Activated CD4-positive, alpha-beta memory T cell treated with anti-CD3 and anti-CD28 coated beads, Interleukin-2, amount 10 ng/mL, durations not matched to agents 7 days and 5 days (primary cell): ENCODE results near the gene DOCK7. TPM values are rescaled to one million over a fixed set of nuclear protein-coding genes. Genes with fewer than 3 reads are reported as not detected.

Source experiments
- CTCF ChIA-PET: fragments of 350-600 bp; sonication (Branson Sonifier 250); formaldehyde crosslinking; loops from one replicate; lab custom pipeline; 2021; ENCODE audit warnings: antibody characterized with exemption, inconsistent platforms; lab: Charles Lee
- POLR2A ChIA-PET: fragments of 350-600 bp; sonication (Branson Sonifier 250); formaldehyde crosslinking; loops from one replicate; lab custom pipeline; 2021; ENCODE audit warnings: antibody characterized with exemption; lab: Charles Lee
- DNase-seq: peaks from one replicate; pipeline ENCODE4 v3.0.0-alpha.2; 2020
- H3K27ac Mint-ChIP-seq: one replicate; pipeline ENCODE4 v1.8.0; 2021; ENCODE audit warnings: mild to moderate bottlenecking, mixed read lengths
- H3K27me3 Mint-ChIP-seq: one replicate; pipeline ENCODE4 v1.8.0; 2021; ENCODE audit warnings: mixed read lengths
- H3K36me3 Mint-ChIP-seq: one replicate; pipeline ENCODE4 v1.8.0; 2021; ENCODE audit warnings: low read depth, mixed read lengths
- H3K4me1 Mint-ChIP-seq: one replicate; pipeline ENCODE4 v1.8.0; 2021; ENCODE audit warnings: mixed read lengths
- H3K4me3 Mint-ChIP-seq: one replicate; pipeline ENCODE4 v1.8.0; 2021; ENCODE audit warnings: mild to moderate bottlenecking, mixed read lengths
- H3K9me3 Mint-ChIP-seq: one replicate; pipeline ENCODE4 v1.8.0; 2021; ENCODE audit warnings: mixed read lengths
- total RNA-seq, 2 experiments: library from RNA; stranded (reverse); gene quantifications; one replicate each; pipeline ENCODE4 v1.2.3, GENCODE V29; 2021

DOCK7 gene
- total RNA-seq, 2 experiments from 2014 or later, result 7.6 to 13.5 TPM

DNA sequence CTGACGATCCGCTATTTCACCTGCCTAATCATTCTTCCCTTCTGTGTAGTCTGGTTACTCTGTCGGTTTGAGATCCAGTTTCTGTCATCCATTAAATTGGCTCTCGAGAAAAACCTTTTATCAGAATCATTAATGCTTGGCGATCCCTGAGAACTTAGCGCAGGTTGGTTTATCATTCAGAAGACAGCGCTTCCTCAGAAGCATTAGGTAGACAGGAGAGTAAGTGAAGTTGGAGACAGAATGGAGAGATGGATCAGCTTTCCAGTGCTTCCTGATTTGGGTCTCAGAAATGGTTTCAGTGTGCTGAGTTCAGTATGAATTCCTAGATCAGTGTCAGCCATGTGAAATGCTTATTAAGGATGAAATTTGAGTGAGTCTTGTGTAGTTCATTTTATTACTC, 250.0 kb downstream of the DOCK7 start:
- H3K27ac Mint-ChIP-seq, result peak overlapping the region; percentile 98
- no peaks in the 10 kb centered on the region for H3K27me3 Mint-ChIP-seq
- POLR2A ChIA-PET, result interaction anchor here (7.1 kb wide), 1 partner anchor 11 kb away, joined by 82 read pairs; no protein-coding TSS in a partner anchor
- CTCF ChIA-PET, result interaction anchor here (2.1 kb wide), 1 partner anchor 13 kb away, joined by 6 read pairs; no protein-coding TSS in a partner anchor
- no peak for DNase-seq
- H3K36me3 Mint-ChIP-seq, result peaks cover 48% of the 10 kb centered on the region
- peaks cover 46% of the 10 kb centered on the region for H3K4me1 Mint-ChIP-seq
- no peaks in the 10 kb centered on the region for H3K9me3 Mint-ChIP-seq
- peak overlapping the region; percentile 91 for H3K4me3 Mint-ChIP-seq

- CTCF ChIA-PET, result interaction anchor here (2.1 kb wide), 1 partner anchor 14 kb away, joined by 6 read pairs; no protein-coding TSS in a partner anchor
- H3K36me3 Mint-ChIP-seq, result peaks cover 42% of the 10 kb centered on the region
- H3K9me3 Mint-ChIP-seq, result no peaks in the 10 kb centered on the region
- H3K4me1 Mint-ChIP-seq, result peaks cover 46% of the 10 kb centered on the region
- H3K4me3 Mint-ChIP-seq, result peak overlapping the region; percentile 91
- H3K27me3 Mint-ChIP-seq, result no peaks in the 10 kb centered on the region
- peak overlapping the region; percentile 98 for H3K27ac Mint-ChIP-seq
- no peak for DNase-seq
- POLR2A ChIA-PET, result interaction anchor here (1.2 to 7.1 kb wide), 2 partner anchors 11 to 18 kb away, joined by 4 to 82 read pairs; no protein-coding TSS in a partner anchor
Observed at GRCh38 chr1:62437273-62437940, 250.8 kb downstream of the DOCK7 start.

GRCh38 chr1:62436466-62437272, 251.5 kb downstream of the DOCK7 start, which contains the start of gene USP1:
TSS of gene USP1 (plus strand) at chr1:62437049. CDS start at chr1:62439868, 2,819 bp downstream.
- peaks cover 40% of the 10 kb centered on the region for H3K4me1 Mint-ChIP-seq
- H3K36me3 Mint-ChIP-seq, result peaks cover 36% of the 10 kb centered on the region
- peak within 1 kb of the TSS; percentile 91 for H3K4me3 Mint-ChIP-seq
- no peaks in the 10 kb centered on the region for H3K9me3 Mint-ChIP-seq
- CTCF ChIA-PET, result interaction anchor here (1.0 kb wide), 1 partner anchor 310 kb away, joined by 3 read pairs; no protein-coding TSS in a partner anchor
- H3K27ac Mint-ChIP-seq, result peak within 1 kb of the TSS; percentile 98
- POLR2A ChIA-PET, result interaction anchor here (0.7 to 7.1 kb wide), 15 partner anchors 11 to 1382 kb away, joined by 3 to 82 read pairs (median 4); partner anchors contain the start of genes ATG4C, DOCK7, NFIA and PGM1
- DNase-seq, result peak; percentile 99
- no peaks in the 10 kb centered on the region for H3K27me3 Mint-ChIP-seq

GRCh38 chr1:62436039-62436465, 252.1 kb downstream of the DOCK7 start:
- DNase-seq, result peak; percentile 98
- ChIA-PET CTCF (interaction anchor here (1.0 to 2.2 kb wide), 2 partner anchors 12 to 311 kb away, joined by 3 to 7 read pairs; no protein-coding TSS in a partner anchor), POLR2A (interaction anchor here (0.7 to 7.1 kb wide), 22 partner anchors 9 to 1382 kb away, joined by 3 to 82 read pairs (median 4); partner anchors contain the start of genes ATG4C, DOCK7, EFCAB7 and NFIA)
- Mint-ChIP-seq H3K36me3 (peaks cover 29% of the 10 kb centered on the region), H3K4me1 (peaks cover 34% of the 10 kb centered on the region), H3K9me3 (no peaks in the 10 kb centered on the region), H3K4me3 (peak overlapping the region; percentile 91), H3K27me3 (no peaks in the 10 kb centered on the region), H3K27ac (peak overlapping the region; percentile 98)

DNA sequence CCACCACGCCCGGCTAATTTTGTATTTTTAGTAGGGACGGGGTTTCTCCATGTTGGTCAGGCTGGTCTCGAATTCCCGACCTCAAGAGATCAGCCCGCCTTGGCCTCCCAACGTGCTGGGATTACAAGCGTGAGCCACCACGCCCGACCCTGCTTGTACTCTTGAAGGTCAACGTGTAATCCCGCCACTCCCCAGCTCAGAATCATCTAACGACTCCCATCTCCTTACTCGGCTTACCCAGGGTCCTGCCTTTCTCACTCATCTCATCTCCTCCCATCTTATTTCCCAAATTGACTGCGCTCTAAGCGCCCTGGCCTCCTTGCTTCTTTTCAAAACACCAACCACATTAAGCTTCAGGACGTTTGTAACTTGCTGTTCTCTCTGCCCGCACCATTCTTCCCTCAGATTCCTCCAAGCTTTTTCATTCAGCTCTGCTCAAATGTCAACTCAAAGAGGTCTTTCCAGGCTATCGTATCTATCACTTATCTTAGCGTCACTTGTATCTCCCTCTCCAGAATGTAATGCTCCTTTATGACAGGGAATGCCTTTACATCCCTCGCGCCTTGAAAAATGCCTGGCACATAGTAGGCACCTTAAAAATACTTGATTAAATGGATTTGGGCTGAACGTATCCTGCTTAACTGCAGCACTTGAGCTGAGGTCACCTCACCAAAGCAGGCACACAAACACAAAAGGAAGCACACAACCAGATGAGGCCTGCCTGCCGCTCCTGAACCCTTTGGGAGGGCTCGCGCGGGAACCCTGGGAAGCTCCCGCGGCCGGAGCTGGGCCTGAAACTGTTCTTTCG, 252.8 kb downstream of the DOCK7 start:
- POLR2A ChIA-PET, result interaction anchor here (0.8 to 7.1 kb wide), 20 partner anchors 8 to 1381 kb away, joined by 3 to 82 read pairs (median 4); partner anchors contain the start of genes ATG4C, DOCK7, EFCAB7 and NFIA
- Mint-ChIP-seq H3K9me3 (no peaks in the 10 kb centered on the region), H3K27me3 (no peaks in the 10 kb centered on the region), H3K4me3 (peak overlapping the region; percentile 91), H3K27ac (peak overlapping the region; percentile 98), H3K36me3 (peaks cover 23% of the 10 kb centered on the region), H3K4me1 (peaks cover 28% of the 10 kb centered on the region)
- DNase-seq, result no peak
- CTCF ChIA-PET, result interaction anchor here (1.0 to 2.2 kb wide), 2 partner anchors 11 to 311 kb away, joined by 3 to 7 read pairs; no protein-coding TSS in a partner anchor

DNA sequence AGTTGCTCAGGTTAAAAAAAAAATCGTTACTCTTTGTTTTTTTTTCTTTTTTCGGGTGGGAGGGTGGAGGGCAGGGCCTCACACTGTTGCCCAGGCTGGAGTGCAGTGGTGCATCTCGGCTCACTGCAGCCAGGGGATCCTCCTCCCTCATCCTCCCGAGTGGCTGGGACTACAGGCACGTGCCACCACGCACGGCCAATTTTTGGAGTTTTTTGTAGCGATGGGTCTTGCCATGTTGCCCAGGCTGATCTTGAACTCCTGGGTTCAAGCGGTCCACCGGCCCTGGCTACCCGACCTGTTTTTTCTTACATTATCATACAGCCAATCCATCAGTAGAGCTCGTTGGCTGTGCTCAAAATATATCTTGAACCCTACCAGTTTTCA, 253.6 kb downstream of the DOCK7 start:
- ChIA-PET POLR2A (interaction anchor here (1.4 to 7.1 kb wide), 2 partner anchors 14 to 351 kb away, joined by 4 to 82 read pairs; no protein-coding TSS in a partner anchor), CTCF (interaction anchor here (2.2 kb wide), 1 partner anchor 10 kb away, joined by 7 read pairs; no protein-coding TSS in a partner anchor)
- Mint-ChIP-seq H3K9me3 (no peaks in the 10 kb centered on the region), H3K27ac (peak overlapping the region; percentile 98), H3K4me1 (peaks cover 19% of the 10 kb centered on the region), H3K4me3 (peak overlapping the region; percentile 42), H3K36me3 (peaks cover 16% of the 10 kb centered on the region), H3K27me3 (no peaks in the 10 kb centered on the region)
- no peak for DNase-seq

GRCh38 chr1:62433861-62434617, 254.1 kb downstream of the DOCK7 start:
- no peak for DNase-seq

GRCh38 chr1:62429581-62429980, 258.6 kb downstream of the DOCK7 start:
- POLR2A ChIA-PET, result no interaction called here
- Mint-ChIP-seq H3K4me3 (no peak overlapping the region), H3K4me1 (peaks cover 8% of the 10 kb centered on the region), H3K9me3 (no peaks in the 10 kb centered on the region), H3K27ac (no peak overlapping the region), H3K27me3 (peaks cover 2% of the 10 kb centered on the region), H3K36me3 (no peaks in the 10 kb centered on the region)
- CTCF ChIA-PET, result no interaction called here
- DNase-seq, result no peak

More at GRCh38 chr1:62433861-62434617, 254.1 kb downstream of the DOCK7 start:
- H3K27me3 Mint-ChIP-seq, result no peaks in the 10 kb centered on the region
- H3K9me3 Mint-ChIP-seq, result no peaks in the 10 kb centered on the region
- peak overlapping the region; percentile 11 for H3K4me3 Mint-ChIP-seq
- H3K36me3 Mint-ChIP-seq, result peaks cover 16% of the 10 kb centered on the region
- POLR2A ChIA-PET, result no interaction called here
- H3K27ac Mint-ChIP-seq, result no peak overlapping the region
- CTCF ChIA-PET, result interaction anchor here (2.2 kb wide), 1 partner anchor 10 kb away, joined by 7 read pairs; no protein-coding TSS in a partner anchor
- peaks cover 19% of the 10 kb centered on the region for H3K4me1 Mint-ChIP-seq

GRCh38 chr1:62428351-62428750, 259.8 kb downstream of the DOCK7 start:
- CTCF ChIA-PET, result no interaction called here
- Mint-ChIP-seq H3K36me3 (no peaks in the 10 kb centered on the region), H3K4me1 (peaks cover 3% of the 10 kb centered on the region), H3K4me3 (no peak overlapping the region), H3K27me3 (peaks cover 2% of the 10 kb centered on the region), H3K9me3 (no peaks in the 10 kb centered on the region), H3K27ac (no peak overlapping the region)
- POLR2A ChIA-PET, result no interaction called here
- no peak for DNase-seq

DNA sequence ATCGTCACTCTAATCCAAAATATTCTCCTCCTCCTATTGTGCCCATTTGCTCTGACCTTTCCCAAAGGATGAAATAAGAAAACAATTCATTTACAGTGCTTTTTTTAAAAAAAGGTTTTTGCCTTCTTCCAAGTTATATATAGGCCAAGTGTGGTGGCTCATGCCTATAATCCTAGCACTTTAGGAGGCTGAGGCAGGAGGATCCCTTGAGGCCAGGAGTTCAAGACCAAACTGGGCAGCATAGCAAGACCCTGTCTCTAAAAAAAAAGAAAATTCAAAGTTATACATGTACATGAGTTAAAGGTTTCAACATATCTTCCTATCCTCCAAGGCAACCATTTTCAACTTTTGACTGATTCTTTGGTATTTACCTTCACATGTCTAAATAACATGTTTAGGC, 261.4 kb downstream of the DOCK7 start:
- Mint-ChIP-seq H3K27me3 (peaks cover 2% of the 10 kb centered on the region), H3K4me3 (no peak overlapping the region), H3K27ac (no peak overlapping the region), H3K9me3 (no peaks in the 10 kb centered on the region), H3K36me3 (no peaks in the 10 kb centered on the region), H3K4me1 (peaks cover 3% of the 10 kb centered on the region)
- no peak for DNase-seq
- CTCF ChIA-PET, result no interaction called here
- POLR2A ChIA-PET, result interaction anchor here (1.0 to 2.8 kb wide), 2 partner anchors 9 kb away, joined by 3 to 11 read pairs; no protein-coding TSS in a partner anchor

- H3K27ac Mint-ChIP-seq, result no peak overlapping the region
- H3K4me3 Mint-ChIP-seq, result no peak overlapping the region
- H3K4me1 Mint-ChIP-seq, result peaks cover 3% of the 10 kb centered on the region
- POLR2A ChIA-PET, result interaction anchor here (2.8 kb wide), 1 partner anchor 10 kb away, joined by 11 read pairs; no protein-coding TSS in a partner anchor
- DNase-seq, result no peak
- no peaks in the 10 kb centered on the region for H3K36me3 Mint-ChIP-seq
- CTCF ChIA-PET, result no interaction called here
- no peaks in the 10 kb centered on the region for H3K9me3 Mint-ChIP-seq
- H3K27me3 Mint-ChIP-seq, result peaks cover 2% of the 10 kb centered on the region
Observed at GRCh38 chr1:62426237-62426636, 261.9 kb downstream of the DOCK7 start.
